ENCODE results near the gene SREK1IP1.
"Not testable (repeated sequence)": the region's sequence is repeated elsewhere in the genome, so short reads cannot be mapped to it uniquely, and the experiment has no call there.

- TF ChIP-seq CTCF, EZH2, EZH2phosphoT487 (IDR thresholded peaks at IDR 0.05): not testable (repeated sequence)
Measured at GRCh38 chr5:64706074-64706473, 62.4 kb downstream of the SREK1IP1 start.
